ENCODE data around the gene ITFG2. TPM values are rescaled to one million over a fixed set of nuclear protein-coding genes. Genes with fewer than 3 reads are reported as not detected.

Gene ITFG2
- total and polyA plus RNA-seq, 9 donors: 25.4 to 66.0 (median 41.1) TPM

DNA sequence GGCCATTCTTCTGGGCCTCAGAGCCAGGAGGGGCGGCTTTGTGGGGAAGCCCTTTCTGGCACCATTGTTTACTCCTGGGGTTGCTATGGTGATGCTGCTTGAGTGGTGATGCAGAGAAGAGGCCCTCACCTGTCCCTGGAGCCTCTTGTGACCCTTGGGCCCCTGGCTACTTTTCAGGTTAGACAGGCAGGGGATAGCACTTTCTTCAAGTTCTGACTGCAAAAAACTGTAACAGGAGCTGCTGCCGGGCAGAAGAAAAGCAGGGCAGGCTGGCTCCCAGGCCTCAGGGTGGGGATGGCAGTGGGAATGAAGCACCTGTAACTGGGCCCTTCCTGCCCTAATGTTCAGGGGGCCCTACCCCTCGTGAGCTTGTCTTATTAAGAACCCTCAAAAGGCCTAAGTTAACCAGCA lies 44.6 kb downstream of the ITFG2 start, which contains the start of gene TEX52:
Gene TEX52 (minus strand): TSS at position 19 of the 411 bp plus-strand sequence. CDS start 13 bp downstream, at position 6.
- Histone ChIP-seq H3K27me3 (no peaks in the 10 kb centered on the region), H3K36me3 (no peaks in the 10 kb centered on the region), H3K27ac (no peak within 1 kb of the TSS), H3K4me1 (ENCODE audit: insufficient read depth) (peaks cover 4% of the 10 kb centered on the region), H3K4me3 (no peak within 1 kb of the TSS), H3K9me3 (no peaks in the 10 kb centered on the region)
- intact Hi-C loops (cut with DNase I): loop anchor here (5.0 to 10.0 kb wide), 4 partner anchors 85 to 178 kb away; no protein-coding TSS in a partner anchor
- 82 to 93% (median 89%) methylated on average over 3 of the region's 3 CpGs for WGBS, 3 donors
- TF ChIP-seq, protein P1, sequence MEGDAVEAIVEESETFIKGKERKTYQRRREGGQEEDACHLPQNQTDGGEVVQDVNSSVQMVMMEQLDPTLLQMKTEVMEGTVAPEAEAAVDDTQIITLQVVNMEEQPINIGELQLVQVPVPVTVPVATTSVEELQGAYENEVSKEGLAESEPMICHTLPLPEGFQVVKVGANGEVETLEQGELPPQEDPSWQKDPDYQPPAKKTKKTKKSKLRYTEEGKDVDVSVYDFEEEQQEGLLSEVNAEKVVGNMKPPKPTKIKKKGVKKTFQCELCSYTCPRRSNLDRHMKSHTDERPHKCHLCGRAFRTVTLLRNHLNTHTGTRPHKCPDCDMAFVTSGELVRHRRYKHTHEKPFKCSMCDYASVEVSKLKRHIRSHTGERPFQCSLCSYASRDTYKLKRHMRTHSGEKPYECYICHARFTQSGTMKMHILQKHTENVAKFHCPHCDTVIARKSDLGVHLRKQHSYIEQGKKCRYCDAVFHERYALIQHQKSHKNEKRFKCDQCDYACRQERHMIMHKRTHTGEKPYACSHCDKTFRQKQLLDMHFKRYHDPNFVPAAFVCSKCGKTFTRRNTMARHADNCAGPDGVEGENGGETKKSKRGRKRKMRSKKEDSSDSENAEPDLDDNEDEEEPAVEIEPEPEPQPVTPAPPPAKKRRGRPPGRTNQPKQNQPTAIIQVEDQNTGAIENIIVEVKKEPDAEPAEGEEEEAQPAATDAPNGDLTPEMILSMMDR (IDR thresholded peaks at IDR 0.05): no peak
- TF ChIP-seq EP300 (IDR thresholded peaks at IDR 0.05) (no peak), POLR2A (IDR thresholded peaks at IDR 0.05) (no peak)
- no peak for DNase-seq

DNA sequence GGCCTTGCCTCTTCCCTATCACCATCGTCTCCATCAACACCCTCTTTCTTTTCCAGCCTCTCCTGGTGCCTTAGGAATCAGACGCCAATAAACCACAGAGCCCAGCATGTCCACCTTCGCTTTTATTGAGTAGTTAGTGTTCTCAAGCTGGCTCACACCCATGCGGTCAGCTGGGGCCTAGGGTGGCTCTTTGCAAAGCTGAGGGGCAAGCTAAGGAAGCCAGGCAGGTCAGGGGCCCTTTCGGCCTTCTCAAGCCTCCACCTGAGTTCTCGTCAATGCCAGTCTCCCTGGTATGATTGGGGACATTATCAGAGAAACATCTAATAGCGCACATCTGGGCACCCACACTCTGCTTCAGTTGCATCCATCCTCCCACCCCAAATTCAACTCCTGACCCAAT lies 45.1 kb downstream of the ITFG2 start:
- H3K9me3 ChIP-seq: no peaks in the 10 kb centered on the region
- 95 to 98% (median 96%) methylated on average over 7 of the region's 7 CpGs for WGBS, 3 donors
- intact Hi-C loops (cut with DNase I): loop anchor here (5.0 to 10.0 kb wide), 4 partner anchors 85 to 177 kb away; no protein-coding TSS in a partner anchor
- H3K27me3 ChIP-seq: no peaks in the 10 kb centered on the region
- no peaks in the 10 kb centered on the region for H3K36me3 ChIP-seq
- peaks cover 4% of the 10 kb centered on the region for H3K4me1 ChIP-seq (ENCODE audit: insufficient read depth)
- H3K4me3 ChIP-seq: no peak overlapping the region
- no peak for DNase-seq
- no peak overlapping the region for H3K27ac ChIP-seq
- TF ChIP-seq POLR2A (IDR thresholded peaks at IDR 0.05) (no peak), EP300 (IDR thresholded peaks at IDR 0.05) (no peak)
- TF ChIP-seq, protein P1 (IDR thresholded peaks at IDR 0.05): no peak

DNA sequence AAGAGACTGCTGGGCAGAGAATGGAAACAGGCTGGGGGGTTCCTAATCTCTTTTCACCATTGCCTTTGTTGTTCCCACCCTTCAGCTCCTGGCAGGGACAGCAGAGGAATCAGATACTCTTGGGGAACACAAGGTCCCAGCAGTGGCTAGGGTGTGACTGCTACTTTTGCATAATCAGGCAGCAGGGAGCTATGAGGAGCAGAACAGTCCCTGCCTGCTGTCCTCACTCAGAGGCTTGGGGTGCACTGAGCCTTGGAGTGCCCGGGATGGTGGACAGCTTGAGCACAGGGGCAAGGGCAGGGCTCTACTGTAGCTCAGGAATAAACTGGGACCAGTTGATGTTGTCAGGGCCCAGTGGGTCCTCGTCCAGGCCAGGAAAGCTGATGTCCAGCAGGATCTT lies 45.9 kb downstream of the ITFG2 start:
- Histone ChIP-seq H3K9me3 (no peaks in the 10 kb centered on the region), H3K4me1 (ENCODE audit: insufficient read depth) (peaks cover 4% of the 10 kb centered on the region), H3K36me3 (no peaks in the 10 kb centered on the region), H3K4me3 (no peak overlapping the region), H3K27ac (peak overlapping the region in 1 of 2 donors; percentile 32), H3K27me3 (no peaks in the 10 kb centered on the region)
- DNase-seq: no peak
- WGBS, 3 donors: 54 to 85% (median 82%) methylated on average over 2 of the region's 2 CpGs
- TF ChIP-seq POLR2A (IDR thresholded peaks at IDR 0.05) (no peak), EP300 (IDR thresholded peaks at IDR 0.05) (no peak)
- TF ChIP-seq, protein P1 (IDR thresholded peaks at IDR 0.05): no peak
- intact Hi-C loops (cut with DNase I): loop anchor here (5.0 to 10.0 kb wide), 4 partner anchors 84 to 176 kb away; no protein-coding TSS in a partner anchor

DNA sequence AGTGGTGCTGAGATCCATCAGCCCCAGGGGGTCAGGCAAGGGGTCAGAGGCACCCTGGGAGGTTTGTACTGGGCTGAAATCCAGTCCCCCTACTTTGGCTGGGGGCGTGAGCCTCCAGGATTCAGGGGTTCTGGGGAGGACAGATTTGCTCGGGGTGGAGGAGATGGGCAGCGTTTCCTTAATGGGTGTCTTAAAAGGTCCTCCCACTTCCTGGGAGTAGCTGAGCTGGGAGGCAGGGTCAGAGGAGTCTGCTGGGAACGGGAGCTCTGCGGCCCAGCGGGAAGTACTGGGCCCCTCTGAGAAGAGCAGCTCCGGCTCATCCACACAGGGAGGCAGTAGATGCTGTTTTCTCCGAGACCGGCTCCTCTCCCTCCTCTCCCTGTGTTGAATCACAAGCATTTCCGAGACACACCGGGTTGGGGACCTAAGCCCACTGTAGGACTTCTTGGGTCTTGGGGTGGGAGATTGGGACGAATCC lies 46.5 kb downstream of the ITFG2 start:
- Histone ChIP-seq H3K36me3 (no peaks in the 10 kb centered on the region), H3K9me3 (no peaks in the 10 kb centered on the region), H3K27ac (peak overlapping the region; percentile 30 to 32), H3K4me3 (no peak overlapping the region), H3K27me3 (no peaks in the 10 kb centered on the region), H3K4me1 (ENCODE audit: insufficient read depth) (peaks cover 3% of the 10 kb centered on the region)
- 26 to 31% (median 30%) methylated on average over 12 of the region's 12 CpGs for WGBS, 3 donors
- DNase-seq: peak in 4 of 5 donors; percentile 43 to 69 (median 50)
- intact Hi-C loops (cut with DNase I): loop anchor here (5.0 to 10.0 kb wide), 4 partner anchors 83 to 176 kb away; no protein-coding TSS in a partner anchor
- TF ChIP-seq EP300 (IDR thresholded peaks at IDR 0.05) (no peak), POLR2A (IDR thresholded peaks at IDR 0.05) (no peak)

DNA sequence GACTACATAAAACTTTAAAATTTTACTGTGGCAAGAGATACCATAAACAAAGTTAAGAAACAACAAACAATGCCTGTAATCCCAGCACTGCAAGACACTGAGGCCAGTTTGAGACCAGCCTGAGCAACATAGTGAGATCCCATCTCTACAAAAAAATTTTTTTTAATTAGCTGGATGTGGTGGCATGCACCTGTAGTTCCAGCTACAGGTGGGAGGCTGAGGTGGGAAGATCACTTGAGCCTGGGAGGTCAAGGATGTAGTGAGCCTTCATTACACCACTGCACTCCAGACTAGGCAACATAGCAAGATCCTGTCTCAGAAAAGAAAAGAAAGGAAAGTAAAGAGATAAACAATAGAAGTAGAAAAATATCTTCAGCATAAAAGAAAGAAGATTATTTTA lies 47.7 kb downstream of the ITFG2 start:
- DNase-seq: no peak
- H3K4me1 ChIP-seq (ENCODE audit: insufficient read depth): peaks cover 3% of the 10 kb centered on the region
- no peak overlapping the region for H3K4me3 ChIP-seq
- no peaks in the 10 kb centered on the region for H3K36me3 ChIP-seq
- no peak overlapping the region for H3K27ac ChIP-seq
- intact Hi-C loops (cut with DNase I): no loop called here
- H3K9me3 ChIP-seq: no peaks in the 10 kb centered on the region
- TF ChIP-seq EP300 (IDR thresholded peaks at IDR 0.05) (no peak), POLR2A (IDR thresholded peaks at IDR 0.05) (no peak)
- TF ChIP-seq, protein P1 (IDR thresholded peaks at IDR 0.05): no peak
- no peaks in the 10 kb centered on the region for H3K27me3 ChIP-seq

Measured in ovary (tissue), 9 donors.